Measurements from ENCODE around the gene AMACR.
"Not testable (repeated sequence)": the region's sequence is repeated elsewhere in the genome, so short reads cannot be mapped to it uniquely, and the experiment has no call there.

The AMACR gene

GRCh38 chr5:33969572-33970452, 38.0 kb downstream of the AMACR start:
- Histone ChIP-seq H3K27me3 (ENCODE audit: insufficient read depth, insufficient read length) (no peaks in the 10 kb centered on the region), H3K4me1 (ENCODE audit: insufficient read depth, insufficient read length) (no peaks in the 10 kb centered on the region), H3K4me3 (ENCODE audit: insufficient read length, low read depth) (no peak overlapping the region), H3K9ac (ENCODE audit: insufficient read length, low read depth) (no peak overlapping the region), H3K36me3 (ENCODE audit: insufficient read depth, insufficient read length, low read length) (no peaks in the 10 kb centered on the region), H3K9me3 (ENCODE audit: insufficient read depth, low read length) (no peaks in the 10 kb centered on the region)
- no peak for DNase-seq (ENCODE audit: low read depth, low spot score)
- no peak for TF ChIP-seq ZNF274 (IDR thresholded peaks at IDR 0.05; ENCODE audit: low read depth, low read length)

DNA sequence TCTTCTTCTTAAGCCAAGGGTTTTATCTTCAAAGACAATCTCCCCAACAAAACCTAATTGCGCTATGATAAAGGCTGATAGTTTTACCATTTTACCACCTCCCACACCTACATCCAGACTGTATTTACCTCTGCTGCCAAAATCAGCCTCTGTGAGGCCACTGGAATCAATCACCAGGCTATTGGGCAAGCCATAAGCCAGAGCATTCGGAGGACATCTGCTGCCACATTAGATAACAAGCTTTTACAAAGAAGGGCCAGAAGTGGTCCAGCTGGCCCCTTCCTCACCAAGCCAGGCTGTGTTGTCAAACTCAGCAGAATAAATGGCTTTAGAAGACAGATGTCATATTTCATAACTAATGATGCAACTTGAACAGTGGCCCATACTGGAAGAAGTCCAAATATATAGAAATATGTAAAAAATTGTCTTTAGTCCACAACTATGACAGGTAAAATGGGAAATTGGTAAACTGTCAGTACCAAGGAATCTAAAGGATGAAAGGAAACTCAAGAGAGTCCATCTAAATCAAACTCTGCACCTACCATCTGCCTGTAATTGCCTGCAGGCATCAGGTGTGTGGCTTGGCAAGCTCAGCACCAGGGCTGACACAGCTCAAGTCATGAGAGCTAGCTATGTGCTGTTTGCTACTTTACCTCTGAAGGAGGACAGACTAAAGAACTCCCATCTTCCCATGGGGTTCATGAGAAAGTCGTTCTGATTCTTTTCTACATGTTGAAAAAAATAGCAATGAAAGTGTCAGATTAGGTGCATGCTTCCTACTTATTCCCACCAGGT, 39.4 kb downstream of the AMACR start:
- Histone ChIP-seq H3K4me1 (ENCODE audit: insufficient read depth, insufficient read length) (no peaks in the 10 kb centered on the region), H3K9me3 (ENCODE audit: insufficient read depth, low read length) (no peaks in the 10 kb centered on the region), H3K36me3 (ENCODE audit: insufficient read depth, insufficient read length, low read length) (no peaks in the 10 kb centered on the region), H3K4me3 (ENCODE audit: insufficient read length, low read depth) (no peak overlapping the region), H3K27me3 (ENCODE audit: insufficient read depth, insufficient read length) (no peaks in the 10 kb centered on the region), H3K9ac (ENCODE audit: insufficient read length, low read depth) (no peak overlapping the region)
- no peak for TF ChIP-seq SUZ12 (IDR thresholded peaks at IDR 0.05; ENCODE audit: extremely low read depth, insufficient read depth, insufficient read length)
- TF ChIP-seq YY1 (IDR thresholded peaks at IDR 0.05; ENCODE audit: insufficient read depth, insufficient read length) = no peak
- no peak for TF ChIP-seq ZNF274 (IDR thresholded peaks at IDR 0.05; ENCODE audit: low read depth, low read length)
- no peak for DNase-seq (ENCODE audit: low read depth, low spot score)

DNA sequence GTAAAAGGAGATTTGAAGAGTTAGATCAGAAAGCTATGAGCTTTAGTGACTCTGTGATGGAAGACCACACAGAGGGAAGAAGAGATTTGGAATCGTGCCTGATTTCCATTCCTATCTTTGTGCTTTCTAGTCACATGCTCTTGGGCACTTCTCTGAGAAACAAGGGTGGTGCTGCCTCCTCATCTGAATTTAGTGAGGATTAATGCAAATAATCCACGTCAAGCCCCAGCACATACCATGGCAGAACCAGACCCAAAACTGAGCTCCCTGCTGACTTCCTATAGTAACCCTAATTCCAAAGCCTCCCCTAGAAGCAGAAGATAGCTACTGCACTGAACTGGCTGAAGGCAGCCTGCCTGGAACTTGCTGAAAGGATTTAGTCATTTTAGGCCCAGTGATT, 41.0 kb downstream of the AMACR start:
- no peaks in the 10 kb centered on the region for H3K36me3 ChIP-seq (ENCODE audit: insufficient read depth, insufficient read length, low read length)
- H3K27me3 ChIP-seq (ENCODE audit: insufficient read depth, insufficient read length) = no peaks in the 10 kb centered on the region
- H3K9me3 ChIP-seq (ENCODE audit: insufficient read depth, low read length) = no peaks in the 10 kb centered on the region
- H3K4me3 ChIP-seq (ENCODE audit: insufficient read length, low read depth) = no peak overlapping the region
- no peak overlapping the region for H3K9ac ChIP-seq (ENCODE audit: insufficient read length, low read depth)
- no peaks in the 10 kb centered on the region for H3K4me1 ChIP-seq (ENCODE audit: insufficient read depth, insufficient read length)
- no peak for DNase-seq (ENCODE audit: low read depth, low spot score)
- TF ChIP-seq YY1 (IDR thresholded peaks at IDR 0.05; ENCODE audit: insufficient read depth, insufficient read length) (no peak), ZNF274 (IDR thresholded peaks at IDR 0.05; ENCODE audit: low read depth, low read length) (no peak), SUZ12 (IDR thresholded peaks at IDR 0.05; ENCODE audit: extremely low read depth, insufficient read depth, insufficient read length) (no peak)

- H3K36me3 ChIP-seq (ENCODE audit: insufficient read depth, insufficient read length, low read length) = no peaks in the 10 kb centered on the region
- no peak for DNase-seq (ENCODE audit: low read depth, low spot score)
- H3K4me1 ChIP-seq (ENCODE audit: insufficient read depth, insufficient read length) = no peaks in the 10 kb centered on the region
- H3K4me3 ChIP-seq (ENCODE audit: insufficient read length, low read depth) = no peak overlapping the region
- no peaks in the 10 kb centered on the region for H3K9me3 ChIP-seq (ENCODE audit: insufficient read depth, low read length)
- H3K9ac ChIP-seq (ENCODE audit: insufficient read length, low read depth) = no peak overlapping the region
- no peaks in the 10 kb centered on the region for H3K27me3 ChIP-seq (ENCODE audit: insufficient read depth, insufficient read length)
- no peak for TF ChIP-seq ZNF274 (IDR thresholded peaks at IDR 0.05; ENCODE audit: low read depth, low read length)
- TF ChIP-seq YY1 (IDR thresholded peaks at IDR 0.05; ENCODE audit: insufficient read depth, insufficient read length) = no peak
- no peak for TF ChIP-seq SUZ12 (IDR thresholded peaks at IDR 0.05; ENCODE audit: extremely low read depth, insufficient read depth, insufficient read length)
Observed at GRCh38 chr5:33964132-33964700, 43.6 kb downstream of the AMACR start.

DNA sequence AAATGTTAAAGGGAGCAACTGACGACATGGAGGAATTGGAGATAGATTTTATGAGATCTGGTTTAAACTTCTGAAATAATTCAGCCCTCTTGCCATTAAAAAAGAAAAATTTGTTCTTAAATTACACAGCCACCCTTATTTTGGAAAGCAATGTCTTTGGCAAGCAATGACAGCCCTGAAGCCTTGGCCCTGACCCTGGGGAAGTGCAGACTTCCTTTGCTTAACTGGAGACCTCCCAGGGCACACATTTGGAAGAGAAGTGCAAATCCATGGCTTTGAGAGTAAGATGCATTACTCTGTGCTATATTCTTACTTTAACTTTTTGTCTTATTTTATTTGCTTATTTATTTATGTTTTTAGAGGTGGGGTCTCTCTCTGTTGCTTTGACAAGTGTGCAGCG, 49.7 kb downstream of the AMACR start:
- Histone ChIP-seq H3K27me3 (ENCODE audit: insufficient read depth, insufficient read length) (no peaks in the 10 kb centered on the region), H3K9ac (ENCODE audit: insufficient read length, low read depth) (no peak overlapping the region), H3K4me1 (ENCODE audit: insufficient read depth, insufficient read length) (no peaks in the 10 kb centered on the region), H3K36me3 (ENCODE audit: insufficient read depth, insufficient read length, low read length) (no peaks in the 10 kb centered on the region), H3K4me3 (ENCODE audit: insufficient read length, low read depth) (no peak overlapping the region), H3K9me3 (ENCODE audit: insufficient read depth, low read length) (no peaks in the 10 kb centered on the region)
- no peak for DNase-seq (ENCODE audit: low read depth, low spot score)
- no peak for TF ChIP-seq SUZ12 (IDR thresholded peaks at IDR 0.05; ENCODE audit: extremely low read depth, insufficient read depth, insufficient read length)
- no peak for TF ChIP-seq YY1 (IDR thresholded peaks at IDR 0.05; ENCODE audit: insufficient read depth, insufficient read length)
- TF ChIP-seq ZNF274 (IDR thresholded peaks at IDR 0.05; ENCODE audit: low read depth, low read length) = no peak

DNA sequence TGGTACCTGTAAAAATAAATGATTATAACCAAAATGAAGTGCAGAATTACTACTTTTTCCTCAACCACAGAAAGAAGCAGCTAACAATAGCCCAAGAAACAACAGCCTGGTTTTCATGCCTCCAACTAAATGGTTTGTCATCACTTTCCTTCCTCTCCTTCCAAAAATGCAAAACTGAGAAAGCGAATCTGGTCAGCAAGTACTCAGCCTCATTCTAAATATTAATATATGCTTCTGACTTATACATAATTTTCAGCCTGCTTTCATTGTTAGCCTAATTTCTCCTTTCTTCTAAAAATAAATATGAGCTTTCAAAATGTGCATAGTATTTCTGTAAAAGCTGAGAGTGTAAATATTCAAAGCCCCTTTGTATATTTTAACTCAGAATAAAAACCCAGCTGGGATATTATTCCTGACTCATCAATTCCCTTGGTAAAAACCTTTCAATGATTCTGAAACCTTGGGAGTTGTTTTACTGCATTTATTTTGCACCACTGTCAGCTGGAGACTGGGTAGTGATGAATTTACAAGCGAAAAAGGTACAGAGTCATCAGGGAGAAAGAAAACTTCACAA, 50.2 kb downstream of the AMACR start:
- H3K4me1 ChIP-seq (ENCODE audit: insufficient read depth, insufficient read length) = no peaks in the 10 kb centered on the region
- no peak overlapping the region for H3K4me3 ChIP-seq (ENCODE audit: insufficient read length, low read depth)
- no peak overlapping the region for H3K9ac ChIP-seq (ENCODE audit: insufficient read length, low read depth)
- TF ChIP-seq YY1 (IDR thresholded peaks at IDR 0.05; ENCODE audit: insufficient read depth, insufficient read length) = no peak
- no peak for TF ChIP-seq SUZ12 (IDR thresholded peaks at IDR 0.05; ENCODE audit: extremely low read depth, insufficient read depth, insufficient read length)
- TF ChIP-seq ZNF274 (IDR thresholded peaks at IDR 0.05; ENCODE audit: low read depth, low read length) = no peak
- no peaks in the 10 kb centered on the region for H3K36me3 ChIP-seq (ENCODE audit: insufficient read depth, insufficient read length, low read length)
- DNase-seq (ENCODE audit: low read depth, low spot score) = no peak
- H3K27me3 ChIP-seq (ENCODE audit: insufficient read depth, insufficient read length) = no peaks in the 10 kb centered on the region
- H3K9me3 ChIP-seq (ENCODE audit: insufficient read depth, low read length) = no peaks in the 10 kb centered on the region

DNA sequence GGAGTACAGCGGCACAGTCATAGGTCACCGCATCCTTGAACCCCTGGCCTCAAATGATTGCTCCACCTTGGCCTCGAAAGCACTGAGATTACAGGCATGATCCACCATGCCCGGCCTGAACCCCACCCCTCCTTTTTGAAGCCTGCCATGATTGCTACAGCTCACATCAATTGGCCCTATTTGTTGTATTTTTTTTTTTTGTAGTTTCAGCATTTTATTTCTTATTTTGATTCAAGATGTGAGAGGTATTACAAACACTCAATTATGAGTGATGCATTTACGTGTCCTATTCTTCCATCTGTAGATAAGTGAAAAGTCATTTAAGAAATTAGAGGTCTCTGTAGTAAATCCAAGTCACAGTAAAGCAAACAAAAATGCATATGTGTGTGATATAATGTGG, 55.7 kb downstream of the AMACR start:
- H3K4me1 ChIP-seq (ENCODE audit: insufficient read depth, insufficient read length); H3K36me3 ChIP-seq (ENCODE audit: insufficient read depth, insufficient read length, low read length); H3K4me3 ChIP-seq (ENCODE audit: insufficient read length, low read depth); H3K9ac ChIP-seq (ENCODE audit: insufficient read length, low read depth); H3K9me3 ChIP-seq (ENCODE audit: insufficient read depth, low read length); H3K27me3 ChIP-seq (ENCODE audit: insufficient read depth, insufficient read length); DNase-seq (ENCODE audit: low read depth, low spot score): not testable (repeated sequence)
